ENCODE data around the gene NR1H2. TPM values are rescaled to one million over a fixed set of nuclear protein-coding genes. Genes with fewer than 3 reads are reported as not detected.

NR1H2 gene
- total and polyA plus RNA-seq, 10 of the 15 experiments (the other 5 are each of a cell fraction or from before 2014, with no cell fraction given), result 0.05 to 54.2 (median 35.1) TPM

GRCh38 chr19:50417111-50418081, 41.1 kb downstream of the NR1H2 start:
- in situ Hi-C loops (cut with MboI) (no loop called here), intact Hi-C loops (cut with micrococcal nuclease; ENCODE audit: unreplicated experiment) (loop anchor here (2.0 kb wide), 3 partner anchors 15 to 49 kb away; partner anchors contain the start of gene MYBPC2)
- CTCF ChIA-PET, result interaction anchor here (0.7 to 4.2 kb wide), 4 partner anchors 13 to 60 kb away, joined by 3 to 30 read pairs (median 16); no protein-coding TSS in a partner anchor
- Histone ChIP-seq H3K4me1 (ENCODE audit: control insufficient read depth, insufficient read depth, low read length) (peaks cover 40% of the 10 kb centered on the region), H3K36me3 (ENCODE audit: control insufficient read depth in 2 of 2, insufficient read depth in 2 of 2, low read length in 1 of 2) (peaks cover 0 to 5% of the 10 kb centered on the region in 2 experiments; a peak in 3 of 4 replicates), H4K20me1 (ENCODE audit: control insufficient read depth, insufficient read depth) (no peaks in the 10 kb centered on the region), H2AFZ (ENCODE audit: control insufficient read depth, low read depth, low read length) (no peak overlapping the region), H3K4me3 (peak overlapping the region; percentile 78; the same call in 1 of the 2 replicates), H3K9ac (ENCODE audit: control insufficient read depth, insufficient read depth, low read length) (peak overlapping the region; percentile 60; the same call in 1 of the 2 replicates), H3K79me2 (ENCODE audit: control insufficient read depth, insufficient read depth, low read length) (peaks cover 31% of the 10 kb centered on the region), H3K27ac (ENCODE audit: control insufficient read depth, insufficient read depth) (peak overlapping the region; percentile 95), H3K27me3 (replicated peaks in 1 of 2; ENCODE audit: control insufficient read depth in 2 of 2, insufficient read depth in 2 of 2, low read length in 1 of 2) (no peaks in the 10 kb centered on the region), H3K9me3 (replicated peaks; ENCODE audit: control insufficient read depth, insufficient read depth, low read length) (no peaks in the 10 kb centered on the region), H3K4me2 (ENCODE audit: control insufficient read depth, insufficient read depth) (peak overlapping the region; percentile 72)
- no TSS peak for BruUV-seq (replicated peaks)
- RAD21 ChIA-PET (ENCODE audit: unreplicated experiment), result interaction anchor here (0.6 to 2.7 kb wide), 8 partner anchors 11 to 88 kb away, joined by 3 to 6 read pairs (median 4); partner anchors contain the start of genes KCNC3 and NAPSA
- SMC1A ChIA-PET (ENCODE audit: uncharacterized antibody, unreplicated experiment), result interaction anchor here (1.0 kb wide), 1 partner anchor 32 kb away, joined by 4 read pairs; no protein-coding TSS in a partner anchor
- 36% methylated on average over 24 of the region's 42 CpGs for WGBS (ENCODE audit: insufficient coverage, insufficient replicate concordance, low lambda C conversion rate, missing lambda C conversion rate)
- POLR2A ChIA-PET, result interaction anchor here (0.6 to 4.8 kb wide), 9 partner anchors 12 to 1544 kb away, joined by 3 to 26 read pairs (median 4); no protein-coding TSS in a partner anchor
- no peak for DNase-seq (ENCODE audit: low read depth, low spot score)
- no peak for ATAC-seq
- FAIRE-seq, result no peak
- TF ChIP-seq MXI1 (IDR thresholded peaks at IDR 0.05; ENCODE audit: low read depth, low read length) (0 out of 2 replicates have a peak, but pooled peaks have one; percentile 26), ETV6 (conservative IDR thresholded peaks at IDR 0.05 in 1 of 2, IDR thresholded peaks at IDR 0.05 in 1 of 2; ENCODE audit: borderline replicate concordance in 1 of 2, low read depth in 1 of 2) (no peak), TCF3 (IDR thresholded peaks at IDR 0.05; ENCODE audit: borderline replicate concordance, insufficient read depth, low read depth, low read length) (0 out of 2 replicates have a peak, but pooled peaks have one; percentile 19), BHLHE40 (IDR thresholded peaks at IDR 0.05; ENCODE audit: borderline replicate concordance in 1 of 2, low read depth in 2 of 2, low read length in 1 of 2) (0 out of 4 replicates have a peak, but pooled peaks of 1 of the 2 experiments have one; percentile 5), EP300 (IDR thresholded peaks at IDR 0.05; ENCODE audit: borderline replicate concordance in 1 of 2, control insufficient read depth in 1 of 2, low read depth in 2 of 2, low read length in 2 of 2) (no peak), POLR2AphosphoS5 (IDR thresholded peaks at IDR 0.05; ENCODE audit: low read length) (0 out of 2 replicates have a peak, but pooled peaks have one; percentile 4), ZBED1 (IDR thresholded peaks at IDR 0.05; ENCODE audit: borderline replicate concordance) (no peak), ZNF384 (IDR thresholded peaks at IDR 0.05; ENCODE audit: borderline replicate concordance, low read depth, low read length) (no peak), ATF7 (IDR thresholded peaks at IDR 0.05; ENCODE audit: low read depth) (peak; percentile 22; the same call in 1 of the 2 replicates), IKZF2 (IDR thresholded peaks at IDR 0.05) (peak in 1 of 2 experiments; percentile 6; a peak in 1 of 4 replicates), HDGF (IDR thresholded peaks at IDR 0.05) (0 out of 2 replicates have a peak, but pooled peaks have one; percentile 75)
- TF ChIP-seq, protein P1, sequence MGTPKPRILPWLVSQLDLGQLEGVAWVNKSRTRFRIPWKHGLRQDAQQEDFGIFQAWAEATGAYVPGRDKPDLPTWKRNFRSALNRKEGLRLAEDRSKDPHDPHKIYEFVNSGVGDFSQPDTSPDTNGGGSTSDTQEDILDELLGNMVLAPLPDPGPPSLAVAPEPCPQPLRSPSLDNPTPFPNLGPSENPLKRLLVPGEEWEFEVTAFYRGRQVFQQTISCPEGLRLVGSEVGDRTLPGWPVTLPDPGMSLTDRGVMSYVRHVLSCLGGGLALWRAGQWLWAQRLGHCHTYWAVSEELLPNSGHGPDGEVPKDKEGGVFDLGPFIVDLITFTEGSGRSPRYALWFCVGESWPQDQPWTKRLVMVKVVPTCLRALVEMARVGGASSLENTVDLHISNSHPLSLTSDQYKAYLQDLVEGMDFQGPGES (IDR thresholded peaks at IDR 0.05), result no peak
- TF ChIP-seq, protein P2, sequence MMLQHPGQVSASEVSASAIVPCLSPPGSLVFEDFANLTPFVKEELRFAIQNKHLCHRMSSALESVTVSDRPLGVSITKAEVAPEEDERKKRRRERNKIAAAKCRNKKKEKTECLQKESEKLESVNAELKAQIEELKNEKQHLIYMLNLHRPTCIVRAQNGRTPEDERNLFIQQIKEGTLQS (IDR thresholded peaks at IDR 0.05; ENCODE audit: borderline replicate concordance, extremely low read depth, low read depth, low read length), result no peak
- TF ChIP-seq, protein P3, sequence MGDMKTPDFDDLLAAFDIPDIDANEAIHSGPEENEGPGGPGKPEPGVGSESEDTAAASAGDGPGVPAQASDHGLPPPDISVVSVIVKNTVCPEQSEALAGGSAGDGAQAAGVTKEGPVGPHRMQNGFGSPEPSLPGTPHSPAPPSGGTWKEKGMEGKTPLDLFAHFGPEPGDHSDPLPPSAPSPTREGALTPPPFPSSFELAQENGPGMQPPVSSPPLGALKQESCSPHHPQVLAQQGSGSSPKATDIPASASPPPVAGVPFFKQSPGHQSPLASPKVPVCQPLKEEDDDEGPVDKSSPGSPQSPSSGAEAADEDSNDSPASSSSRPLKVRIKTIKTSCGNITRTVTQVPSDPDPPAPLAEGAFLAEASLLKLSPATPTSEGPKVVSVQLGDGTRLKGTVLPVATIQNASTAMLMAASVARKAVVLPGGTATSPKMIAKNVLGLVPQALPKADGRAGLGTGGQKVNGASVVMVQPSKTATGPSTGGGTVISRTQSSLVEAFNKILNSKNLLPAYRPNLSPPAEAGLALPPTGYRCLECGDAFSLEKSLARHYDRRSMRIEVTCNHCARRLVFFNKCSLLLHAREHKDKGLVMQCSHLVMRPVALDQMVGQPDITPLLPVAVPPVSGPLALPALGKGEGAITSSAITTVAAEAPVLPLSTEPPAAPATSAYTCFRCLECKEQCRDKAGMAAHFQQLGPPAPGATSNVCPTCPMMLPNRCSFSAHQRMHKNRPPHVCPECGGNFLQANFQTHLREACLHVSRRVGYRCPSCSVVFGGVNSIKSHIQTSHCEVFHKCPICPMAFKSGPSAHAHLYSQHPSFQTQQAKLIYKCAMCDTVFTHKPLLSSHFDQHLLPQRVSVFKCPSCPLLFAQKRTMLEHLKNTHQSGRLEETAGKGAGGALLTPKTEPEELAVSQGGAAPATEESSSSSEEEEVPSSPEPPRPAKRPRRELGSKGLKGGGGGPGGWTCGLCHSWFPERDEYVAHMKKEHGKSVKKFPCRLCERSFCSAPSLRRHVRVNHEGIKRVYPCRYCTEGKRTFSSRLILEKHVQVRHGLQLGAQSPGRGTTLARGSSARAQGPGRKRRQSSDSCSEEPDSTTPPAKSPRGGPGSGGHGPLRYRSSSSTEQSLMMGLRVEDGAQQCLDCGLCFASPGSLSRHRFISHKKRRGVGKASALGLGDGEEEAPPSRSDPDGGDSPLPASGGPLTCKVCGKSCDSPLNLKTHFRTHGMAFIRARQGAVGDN (IDR thresholded peaks at IDR 0.05), result 0 out of 2 replicates have a peak, but pooled peaks have one; percentile 3

Data from GM12878 (cell line).